K562 (cell line): Measurements from ENCODE around the gene SLC27A4. TPM values are rescaled to one million over a fixed set of nuclear protein-coding genes. Genes with fewer than 3 reads are reported as not detected.

Source experiments
- ARNT ChIP-seq, 2 experiments: fragments of 450-650 bp; IDR thresholded peaks; 2 replicates each; pipeline ENCODE4 v1.6.1; 2016; ENCODE audit warnings: mild to moderate bottlenecking in 1 of 2
- CEBPG ChIP-seq, 3 experiments: fragments of 200-800 bp in 1 of 3; sonication (Bioruptor generic) in 1 of 3; sonication (generic) in 1 of 3; formaldehyde crosslinking in 1 of 3; IDR thresholded peaks in 2 of 3; conservative IDR thresholded peaks in 1 of 3; 2 replicates each; pipeline versions ENCODE4 v1.6.1 to v1.8.0; 2016 to 2022; ENCODE audit warnings: missing compliant biosample characterization in 2 of 3, missing genetic modification characterization in 2 of 3, mild to moderate bottlenecking in 1 of 3, missing genetic modification reagents in 1 of 3
- DNMT1 ChIP-seq: fragments of 450-650 bp; IDR thresholded peaks from 2 replicates; pipeline ENCODE4 v1.6.1; 2016; ENCODE audit warnings: antibody characterized with exemption, mild to moderate bottlenecking
- E2F6 ChIP-seq, 2 experiments: IDR thresholded peaks; 2 replicates each; pipeline ENCODE4 v1.6.1; 2011; ENCODE audit warnings: borderline replicate concordance in 1 of 2, control low read depth in 1 of 2, low read depth in 1 of 2, low read length in 1 of 2, mild to moderate bottlenecking in 1 of 2, mixed read lengths in 1 of 2, moderate library complexity in 1 of 2; ENCODE audit not compliant: insufficient read depth in 1 of 2, insufficient read length in 1 of 2, poor library complexity in 1 of 2, severe bottlenecking in 1 of 2; ENCODE audit errors: extremely low read depth in 1 of 2
- GABPB2 ChIP-seq: fragments of 250-450 bp; sonication (Bioruptor Pico); conservative IDR thresholded peaks from 2 replicates; pipeline ENCODE4 v1.5.1; 2021; ENCODE audit warnings: mild to moderate bottlenecking
- JUNB ChIP-seq: fragments of 450-650 bp; formaldehyde crosslinking; conservative IDR thresholded peaks from 2 replicates; pipeline ENCODE4 v1.4.0; 2020; ENCODE audit warnings: mild to moderate bottlenecking
- MAFF ChIP-seq: IDR thresholded peaks from 2 replicates; pipeline ENCODE4 v1.6.1; 2012; ENCODE audit warnings: low read length, improper control_type of control experiment
- RBM39 ChIP-seq: fragments of 200-400 bp; formaldehyde crosslinking; optimal IDR thresholded peaks from 2 replicates; pipeline ENCODE3; 2018; ENCODE audit warnings: low read depth, low read length
- RREB1 ChIP-seq: fragments of 250-450 bp; sonication (Bioruptor Pico); IDR thresholded peaks from 2 replicates; pipeline ENCODE4 v1.4.0; 2020
- TEAD1 ChIP-seq, 2 experiments: fragments of 450-650 bp in 1 of 2; sonication (generic) in 1 of 2; formaldehyde crosslinking; IDR thresholded peaks; 2 replicates each; pipeline versions ENCODE4 v1.4.0 to v1.8.0; 2020 to 2022; ENCODE audit warnings: mild to moderate bottlenecking in 2 of 2, missing genetic modification reagents in 1 of 2
- THAP12 ChIP-seq: fragments of 250-450 bp; sonication (Bioruptor Pico); IDR thresholded peaks from 2 replicates; pipeline ENCODE4 v1.9.0; 2021; ENCODE audit warnings: mild to moderate bottlenecking, inconsistent platforms
- TSC22D4 ChIP-seq: fragments of 450-650 bp; IDR thresholded peaks from 2 replicates; pipeline ENCODE4 v1.6.1; 2016; ENCODE audit warnings: missing genetic modification characterization, missing biosample characterization, control low read depth
- ZNF133 ChIP-seq: fragments of 250-450 bp; sonication (Bioruptor Pico); IDR thresholded peaks from 2 replicates; pipeline ENCODE4 v1.4.0; 2020; ENCODE audit warnings: mild to moderate bottlenecking
- ZNF76 ChIP-seq: fragments of 250-450 bp; sonication (Bioruptor Pico); IDR thresholded peaks from 2 replicates; pipeline ENCODE4 v1.4.0; 2020; ENCODE audit warnings: mild to moderate bottlenecking, moderate library complexity, borderline replicate concordance
- polyA plus RNA-seq, 8 experiments: library from polyadenylated mRNA; depleted of rRNA in 4 of 8; stranded (reverse) in 5 of 8; unstranded in 3 of 8; fragments of >200 nt; fragmentation: Nextera tagmentation in 2 of 8; fragmentation: Illumina TruSeq in 1 of 8; extraction: Ambion mirVana in 2 of 8; extraction: Trizol in 1 of 8; gene quantifications; 2 replicates each; pipeline versions ENCODE4 v1.2.1 to v1.2.3, GENCODE V29; 2011 to 2014; ENCODE audit warnings: inconsistent platforms in 1 of 8, missing spikeins in 1 of 8
- total RNA-seq, 7 experiments: library from RNA; depleted of rRNA in 6 of 7; stranded (reverse); fragments of >200 nt in 6 of 7; fragmentation: Illumina TruSeq in 2 of 7; extraction: Trizol in 2 of 7; gene quantifications; 2 replicates each; pipeline versions ENCODE4 v1.2.1 to v1.2.3, GENCODE V29; 2011 to 2021; ENCODE audit warnings: low replicate concordance in 1 of 7
- TF ChIP-seq, protein P1 (sequence below): fragments of 450-650 bp; formaldehyde crosslinking; IDR thresholded peaks from 2 replicates; pipeline ENCODE4 v1.4.0; 2022; ENCODE audit warnings: mild to moderate bottlenecking, moderate library complexity

SLC27A4 gene
- total and polyA plus RNA-seq, 9 of the 15 experiments (the other 6 are each of a cell fraction or from before 2014, with no cell fraction given) = 0.25 to 35.7 (median 14.0) TPM

DNA sequence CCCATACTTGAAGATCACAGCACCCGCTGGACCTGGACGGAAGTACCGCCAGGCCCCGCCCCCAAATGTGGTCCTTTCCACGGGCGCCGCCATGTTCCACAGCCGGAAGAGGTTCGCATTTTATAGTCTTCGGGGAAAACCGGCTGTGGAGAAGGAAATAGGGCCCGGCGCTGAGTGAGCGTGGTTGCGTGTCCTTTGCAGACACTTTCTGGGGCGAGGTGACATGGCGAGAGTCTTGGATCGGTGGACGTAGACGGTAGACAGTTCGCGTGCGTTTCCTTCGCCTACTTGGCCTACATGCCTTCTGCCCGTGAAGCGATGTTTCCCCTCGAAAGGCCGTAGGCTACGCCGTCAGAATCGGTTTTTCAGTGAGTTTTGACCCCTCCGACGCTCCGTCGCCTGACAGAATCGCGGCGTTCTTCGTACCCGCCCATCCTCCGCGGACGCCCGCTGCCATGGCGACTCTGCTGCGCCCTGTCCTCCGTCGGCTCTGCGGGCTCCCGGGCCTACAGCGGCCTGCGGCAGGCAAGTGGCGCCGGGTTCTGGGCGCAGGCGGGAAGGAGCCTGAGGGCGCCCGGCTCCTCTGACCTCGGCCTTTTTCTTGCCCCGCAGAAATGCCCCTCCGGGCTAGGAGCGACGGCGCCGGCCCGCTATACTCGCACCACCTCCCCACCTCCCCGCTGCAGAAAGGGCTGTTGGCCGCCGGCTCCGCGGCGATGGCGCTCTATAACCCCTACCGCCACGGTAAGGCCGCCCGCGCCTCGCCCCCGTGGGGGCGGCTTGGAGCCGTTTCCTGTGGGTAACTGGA lies 17.7 kb upstream of the SLC27A4 start, which contains the start of the genes COQ4 and TRUB2 (continued):
- TF ChIP-seq, protein P1, sequence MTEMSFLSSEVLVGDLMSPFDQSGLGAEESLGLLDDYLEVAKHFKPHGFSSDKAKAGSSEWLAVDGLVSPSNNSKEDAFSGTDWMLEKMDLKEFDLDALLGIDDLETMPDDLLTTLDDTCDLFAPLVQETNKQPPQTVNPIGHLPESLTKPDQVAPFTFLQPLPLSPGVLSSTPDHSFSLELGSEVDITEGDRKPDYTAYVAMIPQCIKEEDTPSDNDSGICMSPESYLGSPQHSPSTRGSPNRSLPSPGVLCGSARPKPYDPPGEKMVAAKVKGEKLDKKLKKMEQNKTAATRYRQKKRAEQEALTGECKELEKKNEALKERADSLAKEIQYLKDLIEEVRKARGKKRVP (CRISPR knock-in tag) = peak; percentile 84
- no peak for TF ChIP-seq ARNT (IDR thresholded peaks at IDR 0.05)
- peak; percentile 35 for TF ChIP-seq MAFF
- TF ChIP-seq TEAD1 (CRISPR knock-in tag; IDR thresholded peaks at IDR 0.05) = peak in 1 of 2 experiments; percentile 85; a peak in 1 of 4 replicates
- peak; percentile 96 for TF ChIP-seq RREB1
- peak; percentile 42 to 60 for TF ChIP-seq E2F6 (IDR thresholded peaks at IDR 0.05; ENCODE audit: borderline replicate concordance in 1 of 2, extremely low read depth in 1 of 2, insufficient read depth in 1 of 2, insufficient read length in 1 of 2, low read depth in 1 of 2, low read length in 1 of 2, poor library complexity in 1 of 2, severe bottlenecking in 1 of 2)
- no peak for TF ChIP-seq DNMT1
- peak; percentile 72 for TF ChIP-seq THAP12 (CRISPR knock-in tag)
- TF ChIP-seq GABPB2 (CRISPR knock-in tag) = peak; percentile 71; the same call in 1 of the 2 replicates
- no peak for TF ChIP-seq CEBPG (CRISPR knock-in tag; IDR thresholded peaks at IDR 0.05)
- peak in 1 of 2 experiments; percentile 80; a peak in 2 of 4 replicates for TF ChIP-seq CEBPG (tag; conservative IDR thresholded peaks at IDR 0.05 in 1 of 2, IDR thresholded peaks at IDR 0.05 in 1 of 2)
- peak; percentile 63; the same call in 1 of the 2 replicates for TF ChIP-seq ZNF76 (CRISPR knock-in tag)
- 0 out of 2 replicates have a peak, but pooled peaks have one; percentile 0 for TF ChIP-seq ZNF133 (CRISPR knock-in tag)
- 0 out of 2 replicates have a peak, but pooled peaks have one; percentile 7 for TF ChIP-seq JUNB
- TF ChIP-seq TSC22D4 (tag) = no peak
- peak; percentile 95 for TF ChIP-seq RBM39
